Measurements from ENCODE around the gene ARHGAP44. TPM values are rescaled to one million over a fixed set of nuclear protein-coding genes. Genes with fewer than 3 reads are reported as not detected.
A peak's percentile ranks its signal among the peaks of the same experiment; 100 is the strongest.

The ARHGAP44 gene
- total and polyA plus RNA-seq, 2 of the 8 experiments (the other 6 are each of a cell fraction or from before 2014, with no cell fraction given) = 6.2 to 22.2 TPM

GRCh38 chr17:13024526-13025257, 235.4 kb downstream of the ARHGAP44 start:
- CTCF ChIA-PET (ENCODE audit: partially characterized antibody) = interaction anchor here (0.6 to 1.8 kb wide), 7 partner anchors 9 to 1125 kb away, joined by 3 to 4 read pairs (median 3); no protein-coding TSS in a partner anchor
- Histone ChIP-seq H3K79me1 (ENCODE audit: low read depth, low read length) (no peaks in the 10 kb centered on the region), H2AFZ (ENCODE audit: low read length) (peak overlapping the region; percentile 98; the same call in 1 of the 2 replicates), H4K91ac (replicated peaks; ENCODE audit: insufficient read length, low read length) (no peak overlapping the region), H4K20me1 (replicated peaks in 1 of 2; ENCODE audit: control insufficient read depth in 1 of 2, insufficient read depth in 2 of 2, low read length in 2 of 2) (no peaks in the 10 kb centered on the region), H3K4me2 (ENCODE audit: insufficient read depth in 1 of 2, low read depth in 2 of 2, low read length in 2 of 2) (peak overlapping the region; percentile 22 to 46), H3K56ac (replicated peaks; ENCODE audit: insufficient read length, low read depth, low read length) (peak overlapping the region; percentile 33), H3K14ac (ENCODE audit: insufficient read length) (no peak overlapping the region), H3K9me3 (ENCODE audit: insufficient read depth in 2 of 2, low read depth in 1 of 2, low read length in 1 of 2) (no peaks in the 10 kb centered on the region), H3K23me2 (ENCODE audit: low read depth, low read length) (peaks cover 4% of the 10 kb centered on the region; the same call in 1 of the 2 replicates), H3K27me3 (replicated peaks in 1 of 4; ENCODE audit: control insufficient read depth in 3 of 4, extremely low read depth in 1 of 4, insufficient read depth in 3 of 4, low read length in 3 of 4) (no peaks in the 10 kb centered on the region), H2BK120ac (replicated peaks; ENCODE audit: low read depth, low read length) (no peak overlapping the region), H3K27ac (ENCODE audit: low read depth, low read length) (no peak overlapping the region), H2BK12ac (ENCODE audit: low read depth, low read length) (peak overlapping the region; percentile 52; the same call in 1 of the 2 replicates), H3K18ac (ENCODE audit: extremely low read depth, low read length) (no peak overlapping the region), H2BK5ac (ENCODE audit: low read depth, low read length) (no peak overlapping the region), H2BK20ac (ENCODE audit: low read length) (no peak overlapping the region), H3K79me2 (ENCODE audit: control insufficient read depth in 1 of 2, insufficient read depth in 2 of 2, low read length in 2 of 2) (no peaks in the 10 kb centered on the region), H4K5ac (ENCODE audit: insufficient read length, low read depth, low read length) (no peak overlapping the region), H3K4ac (replicated peaks; ENCODE audit: insufficient read length, low read depth, low read length) (no peak overlapping the region), H3K4me3 (ENCODE audit: extremely low read depth in 1 of 4, insufficient read depth in 2 of 4, low read depth in 3 of 4, low read length in 4 of 4) (peak overlapping the region in 1 of 4 experiments; percentile 40; a peak in 3 of 8 replicates), H2AK5ac (ENCODE audit: low read depth, low read length) (no peak overlapping the region), H3K36me3 (ENCODE audit: control insufficient read depth in 2 of 4, insufficient read depth in 4 of 4, low read length in 3 of 4) (no peaks in the 10 kb centered on the region), H3K4me1 (replicated peaks in 1 of 4; ENCODE audit: control insufficient read depth in 3 of 4, insufficient read depth in 4 of 4, low read length in 3 of 4) (peaks cover 0 to 5% (median 4%) of the 10 kb centered on the region in 4 experiments; a peak in 3 of 7 replicates), H3K9ac (replicated peaks in 1 of 4; ENCODE audit: extremely low read depth in 1 of 4, low read depth in 3 of 4, low read length in 3 of 4) (no peak overlapping the region), H2BK15ac (ENCODE audit: low read length) (peak overlapping the region; percentile 20; the same call in 1 of the 2 replicates), H4K8ac (ENCODE audit: extremely low read depth, insufficient read depth, low read length) (no peak overlapping the region), H3K23ac (ENCODE audit: insufficient read length) (no peak overlapping the region)
- POLR2A ChIA-PET (ENCODE audit: partially characterized antibody) = no interaction called here
- DNase-seq (ENCODE audit: low read depth in 1 of 2, low spot score in 2 of 2) (peak; percentile 49 to 92), FAIRE-seq (peak; percentile 36)
- WGBS, 2 experiments (ENCODE audit: extremely low coverage in 1 of 2, insufficient coverage in 1 of 2, insufficient read length in 1 of 2, insufficient replicate concordance in 2 of 2, low coverage in 1 of 2, low lambda C conversion rate in 2 of 2, missing lambda C conversion rate in 1 of 2) = 26% methylated on average over 19 of the region's 19 CpGs; no CpG with 5 or more reads in 1 of the 2 experiments
- TF ChIP-seq RNF2 (IDR thresholded peaks at IDR 0.05; ENCODE audit: borderline replicate concordance, low read depth, low read length, missing control alignments, poor library complexity, severe bottlenecking) (no peak), TAF7 (optimal IDR thresholded peaks at IDR 0.05; ENCODE audit: borderline replicate concordance, low read depth, low read length) (no peak), FOSL1 (IDR thresholded peaks at IDR 0.05; ENCODE audit: insufficient read depth, low read depth, low read length) (no peak), CHD2 (IDR thresholded peaks at IDR 0.05; ENCODE audit: low read length) (no peak), ATF2 (IDR thresholded peaks at IDR 0.05; ENCODE audit: low read length) (no peak), EGR1 (IDR thresholded peaks at IDR 0.05; ENCODE audit: borderline replicate concordance, low read depth, low read length) (no peak), POLR2A (IDR thresholded peaks at IDR 0.05; ENCODE audit: control extremely low read depth in 1 of 2, low read depth in 2 of 2, low read length in 2 of 2) (no peak), KDM1A (IDR thresholded peaks at IDR 0.05; ENCODE audit: borderline replicate concordance, low read length) (no peak), BCL11A (IDR thresholded peaks at IDR 0.05; ENCODE audit: low read depth in 2 of 2, low read length in 2 of 2) (no peak), CBX8 (IDR thresholded peaks at IDR 0.05; ENCODE audit: borderline replicate concordance, low read depth, low read length) (no peak)

Measured in H1 (cell line).